IMR-90 (cell line): Measurements from ENCODE around the gene PODNL1. TPM values are rescaled to one million over a fixed set of nuclear protein-coding genes. Genes with fewer than 3 reads are reported as not detected.

Experiments used
- ATAC-seq: fragments of 200-7000 bp; cut with Tn5 transposase; 2 replicates; pipeline ENCODE4 v1.9.1; 2020; ENCODE audit warnings: low read depth, mild to moderate bottlenecking, moderate library complexity
- BruUV-seq: library from RNA; stranded (reverse); fragments of 400-500 nt; replicated peaks from 2 replicates; lab custom pipeline; 2021; lab: Mats Ljungman, UMichigan
- CTCF ChIA-PET: fragments of 300-600 bp; formaldehyde crosslinking; extraction: SDS; loops from one replicate; lab custom pipeline; 2021; ENCODE audit warnings: antibody characterized with exemption; lab: Yijun Ruan, JAX
- POLR2A ChIA-PET: fragments of 300-600 bp; sonication (Branson Sonifier 250); formaldehyde crosslinking; loops from one replicate; lab custom pipeline; 2022; ENCODE audit warnings: antibody characterized with exemption; ENCODE audit not compliant: unreplicated experiment; lab: Charles Lee
- DNase-seq: peaks from one replicate; pipeline ENCODE4 v3.0.0; 2013
- H2AFZ ChIP-seq: replicated peaks from 2 replicates; pipeline ENCODE3; 2013; ENCODE audit warnings: low read length, mild to moderate bottlenecking; ENCODE audit not compliant: poor library complexity
- H2AK5ac ChIP-seq: 2 replicates; pipeline ENCODE4 v1.6.1; 2013; ENCODE audit warnings: low read depth, low read length, inconsistent platforms
- H2AK9ac ChIP-seq: replicated peaks from 2 replicates; pipeline ENCODE3; 2013; ENCODE audit warnings: mild to moderate bottlenecking, low read depth, low read length, moderate library complexity; ENCODE audit not compliant: poor library complexity
- H2BK120ac ChIP-seq: 2 replicates; pipeline ENCODE4 v1.6.1; 2013; ENCODE audit warnings: low read depth, low read length, inconsistent platforms
- H2BK15ac ChIP-seq: 3 replicates; pipeline ENCODE4 v1.6.1; 2013; ENCODE audit warnings: low read depth, low read length, inconsistent platforms
- H2BK20ac ChIP-seq: 2 replicates; pipeline ENCODE4 v1.6.1; 2013; ENCODE audit warnings: low read depth, mild to moderate bottlenecking, inconsistent platforms, low read length, moderate library complexity
- H2BK5ac ChIP-seq: 2 replicates; pipeline ENCODE4 v1.6.1; 2013; ENCODE audit warnings: mild to moderate bottlenecking, low read depth, low read length, inconsistent platforms; ENCODE audit not compliant: poor library complexity, severe bottlenecking
- H3K14ac ChIP-seq: replicated peaks from 2 replicates; pipeline ENCODE4 v1.6.1; 2013; ENCODE audit warnings: low read depth, low read length, inconsistent platforms
- H3K18ac ChIP-seq: 2 replicates; pipeline ENCODE4 v1.6.1; 2013; ENCODE audit warnings: low read depth, low read length, control low read depth
- H3K23ac ChIP-seq: 2 replicates; pipeline ENCODE4 v1.6.1; 2013; ENCODE audit warnings: low read depth, low read length, inconsistent platforms
- H3K27ac ChIP-seq: 2 replicates; pipeline ENCODE4 v1.5.1; 2013; ENCODE audit warnings: mild to moderate bottlenecking, control low read depth, low read length; ENCODE audit not compliant: insufficient read depth
- H3K27me3 ChIP-seq: 2 replicates; pipeline ENCODE4 v1.6.1; 2013; ENCODE audit warnings: low read length; ENCODE audit not compliant: control insufficient read depth, insufficient read depth
- H3K36me3 ChIP-seq: 2 replicates; pipeline ENCODE4 v1.6.1; 2013; ENCODE audit warnings: low read length, mixed read lengths; ENCODE audit not compliant: control insufficient read depth, insufficient read depth
- H3K4ac ChIP-seq: 2 replicates; pipeline ENCODE4 v1.6.1; 2013; ENCODE audit warnings: low read depth, low read length, inconsistent platforms
- H3K4me1 ChIP-seq: 2 replicates; pipeline ENCODE4 v1.6.1; 2013; ENCODE audit warnings: low read length, mixed read lengths; ENCODE audit not compliant: control insufficient read depth, insufficient read depth
- H3K4me2 ChIP-seq: 2 replicates; pipeline ENCODE4 v1.6.1; 2013; ENCODE audit warnings: low read depth, mild to moderate bottlenecking, control low read depth, low read length, moderate library complexity
- H3K4me3 ChIP-seq: 2 replicates; pipeline ENCODE4 v1.5.1; 2013; ENCODE audit warnings: low read depth, mild to moderate bottlenecking, control low read depth, low read length, moderate library complexity; ENCODE audit not compliant: insufficient read depth
- H3K56ac ChIP-seq: 2 replicates; pipeline ENCODE4 v1.6.1; 2013; ENCODE audit warnings: low read length, inconsistent platforms; ENCODE audit not compliant: insufficient read depth; ENCODE audit errors: extremely low read depth
- H3K79me1 ChIP-seq, 2 experiments: 2 replicates each; pipeline ENCODE4 v1.6.1; 2013; ENCODE audit warnings: low read length in 2 of 2, inconsistent platforms in 1 of 2, low read depth in 1 of 2
- H3K9ac ChIP-seq: 2 replicates; pipeline ENCODE4 v1.6.1; 2013; ENCODE audit warnings: low read depth, low read length, control low read depth
- H3K9me1 ChIP-seq: 2 replicates; pipeline ENCODE4 v1.6.1; 2013; ENCODE audit warnings: low read length, inconsistent platforms; ENCODE audit not compliant: insufficient read depth
- H3K9me3 ChIP-seq: 2 replicates; pipeline ENCODE4 v1.6.1; 2013; ENCODE audit warnings: low read length; ENCODE audit not compliant: control insufficient read depth, insufficient read depth
- H4K20me1 ChIP-seq: 2 replicates; pipeline ENCODE4 v1.6.1; 2013; ENCODE audit warnings: low read length, inconsistent platforms; ENCODE audit not compliant: insufficient read depth
- H4K5ac ChIP-seq: 2 replicates; pipeline ENCODE4 v1.6.1; 2013; ENCODE audit warnings: mild to moderate bottlenecking, low read depth, low read length, control low read depth
- H4K8ac ChIP-seq, 2 experiments: 2 replicates each; pipeline ENCODE4 v1.6.1; 2013; ENCODE audit warnings: low read depth in 2 of 2, low read length in 2 of 2, control low read depth in 1 of 2, inconsistent platforms in 1 of 2
- H4K91ac ChIP-seq: 2 replicates; pipeline ENCODE4 v1.6.1; 2013; ENCODE audit warnings: low read depth, low read length, inconsistent platforms; ENCODE audit not compliant: insufficient read depth
- BHLHE40 ChIP-seq: fragments of 150-350 bp; IDR thresholded peaks from 2 replicates; pipeline ENCODE4 v1.6.1; 2016; ENCODE audit warnings: mild to moderate bottlenecking, low read depth, low read length
- CEBPB ChIP-seq: IDR thresholded peaks from 2 replicates; pipeline ENCODE4 v1.6.1; 2012; ENCODE audit warnings: low read depth, low read length, improper control_type of control experiment
- CHD1 ChIP-seq: IDR thresholded peaks from 2 replicates; pipeline ENCODE4 v1.6.1; 2012; ENCODE audit warnings: low read depth, low read length, improper control_type of control experiment
- FOS ChIP-seq: fragments of 150-350 bp; IDR thresholded peaks from 2 replicates; pipeline ENCODE4 v1.6.1; 2016; ENCODE audit warnings: low read depth, low read length
- MAFK ChIP-seq: IDR thresholded peaks from 2 replicates; pipeline ENCODE4 v1.6.1; 2012; ENCODE audit warnings: low read depth, low read length, improper control_type of control experiment
- MAZ ChIP-seq: IDR thresholded peaks from 2 replicates; pipeline ENCODE4 v1.6.1; 2012; ENCODE audit warnings: low read depth, mild to moderate bottlenecking, low read length, improper control_type of control experiment, moderate library complexity, borderline replicate concordance
- MXI1 ChIP-seq: IDR thresholded peaks from 2 replicates; pipeline ENCODE4 v1.6.1; 2012; ENCODE audit warnings: low read depth, mild to moderate bottlenecking, low read length, moderate library complexity, borderline replicate concordance
- NFE2L2 ChIP-seq: fragments of 150-350 bp; IDR thresholded peaks from 2 replicates; pipeline ENCODE4 v1.6.1; 2016; ENCODE audit warnings: low read depth, mild to moderate bottlenecking, low read length
- POLR2A ChIP-seq: IDR thresholded peaks from 2 replicates; pipeline ENCODE4 v1.6.1; 2012; ENCODE audit warnings: mild to moderate bottlenecking, low read depth, low read length
- RAD21 ChIP-seq: IDR thresholded peaks from 2 replicates; pipeline ENCODE4 v1.6.1; 2012; ENCODE audit warnings: low read length, improper control_type of control experiment
- RCOR1 ChIP-seq: IDR thresholded peaks from 2 replicates; pipeline ENCODE4 v1.6.1; 2012; ENCODE audit warnings: mild to moderate bottlenecking, low read length, improper control_type of control experiment; ENCODE audit not compliant: insufficient replicate concordance
- RFX5 ChIP-seq: IDR thresholded peaks from 2 replicates; pipeline ENCODE4 v1.8.0; 2012; ENCODE audit warnings: low read depth, mild to moderate bottlenecking, low read length, moderate library complexity
- SMC3 ChIP-seq: fragments of 150-350 bp; IDR thresholded peaks from 2 replicates; pipeline ENCODE4 v1.6.1; 2016; ENCODE audit warnings: low read depth, mild to moderate bottlenecking, antibody characterized with exemption, low read length, moderate library complexity
- WGBS, 2 experiments: methylation state at CpG; one replicate each; pipeline versions ENCODE4 v1.1.5 to v1.1.7; 2013; ENCODE audit warnings: missing lambda C conversion rate in 2 of 2; ENCODE audit not compliant: insufficient read length in 1 of 2; ENCODE audit errors: extremely low coverage in 2 of 2; 5-methylcytosine and 5-hydroxymethylcytosine counted together
- dilution Hi-C: fragments of 300-500 bp; cut with HindIII; formaldehyde crosslinking; loops from one replicate; pipeline ENCODE4 v1.14.3; 2018; ENCODE audit warnings: low sequenced_read_pairs; ENCODE audit not compliant: unreplicated experiment
- in situ Hi-C: fragments of 300-500 bp; cut with MboI; formaldehyde crosslinking; loops from 3 replicates; pipeline ENCODE4 v1.14.3; 2019; ENCODE audit warnings: low sequenced_read_pairs, inconsistent platforms, mixed read lengths
- intact Hi-C: fragments of 100-400 bp; cut with micrococcal nuclease; formaldehyde crosslinking; loops from 2 replicates; pipeline ENCODE4 v1.10.0; 2022
- polyA plus RNA-seq, 3 experiments: library from polyadenylated mRNA; depleted of rRNA; stranded (reverse); fragments of >200 nt; gene quantifications; 2 replicates each; pipeline ENCODE4 v1.2.3, GENCODE V29; 2012; ENCODE audit warnings: low replicate concordance in 1 of 3
- total RNA-seq: library from RNA; depleted of rRNA; stranded (reverse); fragments of >200 nt; gene quantifications from 2 replicates; pipeline ENCODE4 v1.2.3, GENCODE V29; 2012
- TF ChIP-seq, protein P1 (sequence below): fragments of 150-350 bp; IDR thresholded peaks from 2 replicates; pipeline ENCODE4 v1.6.1; 2016; ENCODE audit warnings: low read depth, mild to moderate bottlenecking, low read length, moderate library complexity, borderline replicate concordance
- TF ChIP-seq, protein P2 (sequence below): fragments of 150-350 bp; IDR thresholded peaks from 2 replicates; pipeline ENCODE4 v1.6.1; 2017; ENCODE audit warnings: mild to moderate bottlenecking, antibody characterized with exemption, low read length, low read depth
- TF ChIP-seq, protein P3 (sequence below): conservative IDR thresholded peaks from 2 replicates; pipeline ENCODE4 v1.5.1; 2012; ENCODE audit warnings: mild to moderate bottlenecking, low read depth, low read length, improper control_type of control experiment

The PODNL1 gene
- total and polyA plus RNA-seq, 2 of the 4 experiments (the other 2 are of a cell fraction): under 0.01 to 2.4 TPM

DNA sequence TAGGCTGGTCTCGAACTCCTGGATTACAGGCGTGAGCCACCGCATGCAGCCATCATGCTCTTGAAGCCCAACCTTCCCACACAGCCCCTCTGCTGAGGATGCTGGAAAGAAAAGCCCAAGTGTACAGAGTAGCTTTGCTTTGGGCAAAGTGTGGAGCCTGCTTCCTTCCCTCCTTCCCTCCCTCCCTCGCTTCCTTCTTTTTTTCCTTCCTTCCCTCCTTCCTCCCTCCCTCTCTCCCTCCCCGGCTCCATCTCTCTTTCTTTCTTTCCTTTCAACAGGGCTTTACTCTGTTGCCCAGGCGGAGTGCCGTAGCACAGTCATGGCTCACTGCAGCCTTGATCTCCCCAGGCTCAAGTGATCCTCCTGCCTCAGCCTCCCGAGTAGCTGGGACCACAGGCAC is 29.5 kb downstream of the PODNL1 start:
- H2AK9ac ChIP-seq: no peak overlapping the region
- DNase-seq (no peak), ATAC-seq (no peak)
- H3K27ac ChIP-seq: no peak overlapping the region
- no peak overlapping the region for H3K9ac ChIP-seq
- intact Hi-C loops (no loop called here), dilution Hi-C loops (no loop called here), in situ Hi-C loops (no loop called here)
- peaks cover 22% of the 10 kb centered on the region for H3K36me3 ChIP-seq
- no peak overlapping the region for H4K5ac ChIP-seq
- peaks cover 6 to 8% of the 10 kb centered on the region in 2 experiments for H3K79me1 ChIP-seq
- no peak overlapping the region for H4K8ac ChIP-seq
- H2BK120ac ChIP-seq: no peak overlapping the region
- H3K4me2 ChIP-seq: no peak overlapping the region
- no peak overlapping the region for H3K23ac ChIP-seq
- H2AK5ac ChIP-seq: no peak overlapping the region
- no TSS peak for BruUV-seq
- no peak overlapping the region for H3K14ac ChIP-seq
- no peak overlapping the region for H3K4ac ChIP-seq
- WGBS, 2 experiments: 89% methylated on average over 4 of the region's 8 CpGs; no CpG with 5 or more reads in 1 of the 2 experiments
- no peak overlapping the region for H2BK5ac ChIP-seq
- no peaks in the 10 kb centered on the region; the same call in none of the 2 replicates for H3K9me1 ChIP-seq
- no peaks in the 10 kb centered on the region for H3K27me3 ChIP-seq
- H4K91ac ChIP-seq: no peak overlapping the region
- H3K9me3 ChIP-seq: no peaks in the 10 kb centered on the region
- no peaks in the 10 kb centered on the region; the same call in 1 of the 2 replicates for H3K4me1 ChIP-seq
- H3K18ac ChIP-seq: no peak overlapping the region
- no peak overlapping the region for H2AFZ ChIP-seq
- ChIA-PET POLR2A (no interaction called here), CTCF (interaction anchor here (0.6 to 0.7 kb wide), 2 partner anchors 161 to 324 kb away, joined by 3 read pairs; no protein-coding TSS in a partner anchor)
- H3K56ac ChIP-seq: no peak overlapping the region
- no peak overlapping the region for H3K4me3 ChIP-seq
- TF ChIP-seq RCOR1: no peak
- TF ChIP-seq MAZ: no peak
- no peak for TF ChIP-seq CHD1
- TF ChIP-seq POLR2A: no peak
- no peak for TF ChIP-seq CEBPB
- no peak for TF ChIP-seq BHLHE40
- TF ChIP-seq, protein P1, sequence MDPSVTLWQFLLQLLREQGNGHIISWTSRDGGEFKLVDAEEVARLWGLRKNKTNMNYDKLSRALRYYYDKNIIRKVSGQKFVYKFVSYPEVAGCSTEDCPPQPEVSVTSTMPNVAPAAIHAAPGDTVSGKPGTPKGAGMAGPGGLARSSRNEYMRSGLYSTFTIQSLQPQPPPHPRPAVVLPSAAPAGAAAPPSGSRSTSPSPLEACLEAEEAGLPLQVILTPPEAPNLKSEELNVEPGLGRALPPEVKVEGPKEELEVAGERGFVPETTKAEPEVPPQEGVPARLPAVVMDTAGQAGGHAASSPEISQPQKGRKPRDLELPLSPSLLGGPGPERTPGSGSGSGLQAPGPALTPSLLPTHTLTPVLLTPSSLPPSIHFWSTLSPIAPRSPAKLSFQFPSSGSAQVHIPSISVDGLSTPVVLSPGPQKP: no peak
- TF ChIP-seq MAFK: no peak
- TF ChIP-seq NFE2L2: no peak
- TF ChIP-seq FOS: no peak
- TF ChIP-seq, protein P2, sequence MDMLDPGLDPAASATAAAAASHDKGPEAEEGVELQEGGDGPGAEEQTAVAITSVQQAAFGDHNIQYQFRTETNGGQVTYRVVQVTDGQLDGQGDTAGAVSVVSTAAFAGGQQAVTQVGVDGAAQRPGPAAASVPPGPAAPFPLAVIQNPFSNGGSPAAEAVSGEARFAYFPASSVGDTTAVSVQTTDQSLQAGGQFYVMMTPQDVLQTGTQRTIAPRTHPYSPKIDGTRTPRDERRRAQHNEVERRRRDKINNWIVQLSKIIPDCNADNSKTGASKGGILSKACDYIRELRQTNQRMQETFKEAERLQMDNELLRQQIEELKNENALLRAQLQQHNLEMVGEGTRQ: no peak
- no peak for TF ChIP-seq SMC3
- TF ChIP-seq RAD21: no peak
- TF ChIP-seq MXI1: no peak
- TF ChIP-seq, protein P3, sequence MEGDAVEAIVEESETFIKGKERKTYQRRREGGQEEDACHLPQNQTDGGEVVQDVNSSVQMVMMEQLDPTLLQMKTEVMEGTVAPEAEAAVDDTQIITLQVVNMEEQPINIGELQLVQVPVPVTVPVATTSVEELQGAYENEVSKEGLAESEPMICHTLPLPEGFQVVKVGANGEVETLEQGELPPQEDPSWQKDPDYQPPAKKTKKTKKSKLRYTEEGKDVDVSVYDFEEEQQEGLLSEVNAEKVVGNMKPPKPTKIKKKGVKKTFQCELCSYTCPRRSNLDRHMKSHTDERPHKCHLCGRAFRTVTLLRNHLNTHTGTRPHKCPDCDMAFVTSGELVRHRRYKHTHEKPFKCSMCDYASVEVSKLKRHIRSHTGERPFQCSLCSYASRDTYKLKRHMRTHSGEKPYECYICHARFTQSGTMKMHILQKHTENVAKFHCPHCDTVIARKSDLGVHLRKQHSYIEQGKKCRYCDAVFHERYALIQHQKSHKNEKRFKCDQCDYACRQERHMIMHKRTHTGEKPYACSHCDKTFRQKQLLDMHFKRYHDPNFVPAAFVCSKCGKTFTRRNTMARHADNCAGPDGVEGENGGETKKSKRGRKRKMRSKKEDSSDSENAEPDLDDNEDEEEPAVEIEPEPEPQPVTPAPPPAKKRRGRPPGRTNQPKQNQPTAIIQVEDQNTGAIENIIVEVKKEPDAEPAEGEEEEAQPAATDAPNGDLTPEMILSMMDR: no peak
- no peak for TF ChIP-seq RFX5
- no peaks in the 10 kb centered on the region for H4K20me1 ChIP-seq
- no peak overlapping the region for H2BK15ac ChIP-seq
- H2BK20ac ChIP-seq: no peak overlapping the region
